Heart right ventricle (tissue), 16 donors: ENCODE results near the gene NRXN3. TPM values are rescaled to one million over a fixed set of nuclear protein-coding genes. Genes with fewer than 3 reads are reported as not detected.
A peak's percentile ranks its signal among the peaks of the same experiment; 100 is the strongest.

Experiments
- ATAC-seq, 8 donors: fragments of 200-7000 bp; cut with Tn5 transposase; one replicate each; pipeline ENCODE4 v1.9.1; 2020; ENCODE audit warnings: mild to moderate bottlenecking in 8 of 8, moderate library complexity in 8 of 8, moderate number of reproducible peaks in 1 of 8
- DNase-seq, 2 donors: peaks; one replicate each; pipeline ENCODE4 v3.0.0-alpha.2; 2020
- H3K27ac ChIP-seq, 10 donors: fragments of 200-600 bp; sonication (generic) in 2 of 10; one replicate each; pipeline versions ENCODE4 v1.5.0 to v1.8.0; 2020 to 2022; ENCODE audit warnings: mild to moderate bottlenecking in 3 of 10
- H3K27me3 ChIP-seq, 7 donors: fragments of 200-600 bp; one replicate each; pipeline ENCODE4 v1.8.0; 2021 to 2022; ENCODE audit warnings: mild to moderate bottlenecking in 2 of 7
- H3K36me3 ChIP-seq, 9 donors: fragments of 200-600 bp; sonication (generic) in 1 of 9; one replicate each; pipeline versions ENCODE4 v1.5.0 to v1.8.0; 2020 to 2022; ENCODE audit warnings: mild to moderate bottlenecking in 2 of 9
- H3K4me1 ChIP-seq, 9 donors: fragments of 200-600 bp; sonication (generic) in 1 of 9; one replicate each; pipeline versions ENCODE4 v1.5.0 to v1.8.0; 2020 to 2022; ENCODE audit warnings: mild to moderate bottlenecking in 4 of 9
- H3K4me3 ChIP-seq, 10 donors: fragments of 200-600 bp; sonication (generic) in 2 of 10; one replicate each; pipeline versions ENCODE4 v1.5.0 to v1.8.0; 2020 to 2022; ENCODE audit warnings: mild to moderate bottlenecking in 7 of 10, moderate library complexity in 2 of 10
- H3K9me3 ChIP-seq, 11 donors: fragments of 200-600 bp in 10 of 11; sonication (generic) in 2 of 11; one replicate each; pipeline versions ENCODE4 v1.5.0 to v1.8.0; 2013 to 2022; ENCODE audit warnings: mild to moderate bottlenecking in 2 of 11, control low read depth in 1 of 11, moderate library complexity in 1 of 11
- CTCF ChIP-seq, 9 donors: fragments of 200-600 bp; sonication (generic) in 2 of 9; IDR thresholded peaks; one replicate each; pipeline versions ENCODE4 v1.5.0 to v1.8.0; 2021 to 2022; ENCODE audit warnings: antibody characterized with exemption in 9 of 9, mild to moderate bottlenecking in 5 of 9, moderate library complexity in 1 of 9
- WGBS, 2 donors: extraction: QIAGEN DNeasy Blood & Tissue Kit; methylation state at CpG; one replicate each; pipeline ENCODE4 v1.1.7; 2013; ENCODE audit warnings: inconsistent platforms in 1 of 2; 5-methylcytosine and 5-hydroxymethylcytosine counted together
- intact Hi-C, 10 donors: fragments of 100-400 bp; cut with DNase I; formaldehyde crosslinking; loops; one replicate each; pipeline versions ENCODE4 v1.11.1 to v1.14.2; 2022
- polyA plus RNA-seq, 2 donors: library from polyadenylated mRNA; stranded (reverse); fragments of 200-250 nt; gene quantifications; one replicate each; pipeline ENCODE4 v1.2.3, GENCODE V29; 2013
- total RNA-seq, 10 donors: library from RNA; stranded (reverse); fragmentation: NEBNext Ultra II Directional in 3 of 10; extraction: Animal tissue kit (Norgen Biotek cat#: 25700) in 3 of 10; gene quantifications; one replicate each; pipeline versions ENCODE4 v1.2.1 to v1.2.4, GENCODE V29; 2021 to 2023
- donor health status: Arrhythmogenic right ventricular cardiomyopathy.
- donor health status: ischemic (EF 13 %, LVEDD 7.1; RV severe dilation, severe dysfunction).
- donor health status: healthy with polysubstance abuse.
- donor health status: DM: no; HTN: yes; CAD: no.
- donor health status: DM: no; HTN: no; CAD: no.
- donor health status: ischemic (EF 25% LVEDD 6.9; RV normal size, moderate dysfunction).
- donor health status: ischemic (EF 25% LVEDD 5.7; RV mildly dilated, moderate dysfunction).
- donor health status: healthy.
- donor health status: DM: yes; HTN: yes; CAD: no.
- donor health status: Ischemic cardiomyopathy.
- donor health status: ischemic (EF 35%, LVEDD 5.7; RV mildly dilated, moderate dysfunction).
- donor health status: nonischemic (EF 11% LVEDD 7.7; RV severe dilation, severe dysfunction).
- donor health status: DM: yes; HTN: yes; CAD: no.
- donor health status: PGD.
- donor health status: ischemic (EF 29% LVEDD 5.4; RV normal size, mild dysfunction).
- donor health status: nonischemic (EF 23%, LVEDD 6.1; RV moderate dilation, normal function).

Gene NRXN3
- total and polyA plus RNA-seq, 12 donors, result 0.23 to 1.8 (median 0.87) TPM

GRCh38 chr14:78143489-78144145 lies 26.6 kb upstream of the NRXN3 start:
- no peak overlapping the region for H3K4me3 ChIP-seq
- no peak for TF ChIP-seq CTCF (IDR thresholded peaks at IDR 0.05)
- intact Hi-C loops, result no loop called here
- DNase-seq, result no peak
- no peak for ATAC-seq
- H3K27ac ChIP-seq, result no peak overlapping the region
- H3K9me3 ChIP-seq, result no peaks in the 10 kb centered on the region
- H3K4me1 ChIP-seq, result no peaks in the 10 kb centered on the region
- peaks cover 0 to 27% (median 5%) of the 10 kb centered on the region in 7 donors for H3K27me3 ChIP-seq
- no peaks in the 10 kb centered on the region for H3K36me3 ChIP-seq
- 66 to 71% methylated on average over 7 of the region's 7 CpGs for WGBS, 2 donors

DNA sequence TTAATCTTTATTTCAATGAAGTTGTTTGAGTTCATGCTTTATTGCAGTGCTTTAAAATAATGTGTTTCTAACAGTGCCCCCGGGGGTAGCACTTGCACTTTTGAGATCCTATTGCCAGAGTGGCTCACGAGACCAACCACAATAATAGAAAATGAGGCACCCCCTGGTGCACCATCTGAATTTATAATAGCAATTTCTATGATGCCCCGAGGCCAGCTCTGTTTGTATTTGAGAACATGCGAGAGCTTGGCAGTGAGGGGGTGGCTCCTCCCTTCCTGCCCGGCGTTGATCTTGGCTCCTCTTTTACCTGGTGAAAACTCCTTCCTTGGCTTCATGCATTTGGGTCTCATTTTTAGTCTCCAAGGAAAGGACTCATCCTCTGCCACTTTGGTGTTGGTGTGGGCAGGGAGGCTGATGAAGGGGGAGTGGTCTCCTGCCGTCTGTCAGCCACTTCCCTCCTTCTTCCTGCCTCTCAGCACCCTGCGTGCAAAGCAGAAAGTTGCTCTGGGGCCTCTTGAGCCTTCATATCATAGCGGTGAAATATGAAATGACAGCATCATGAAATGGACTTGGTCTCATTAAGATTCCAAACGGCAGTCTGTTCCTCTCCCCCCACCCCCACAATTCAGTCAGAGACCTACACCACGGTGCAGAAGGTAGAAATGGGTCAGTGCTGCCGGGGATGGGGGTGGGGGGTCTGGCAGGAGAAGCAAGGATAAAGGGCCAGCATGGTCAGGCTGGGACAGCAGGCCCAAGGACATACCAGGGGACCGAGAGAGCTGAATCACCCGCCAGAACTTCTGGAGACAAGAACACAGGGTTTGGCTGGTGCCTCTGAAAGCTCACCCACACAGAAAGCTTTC lies 17.7 kb upstream of the NRXN3 start:
- intact Hi-C loops, result loop anchor here in 5 of 10 donors (5.0 to 10.0 kb wide), 2 partner anchors 288 to 290 kb away; no protein-coding TSS in a partner anchor
- peak in 1 of 8 donors; percentile 37 for ATAC-seq

DNA sequence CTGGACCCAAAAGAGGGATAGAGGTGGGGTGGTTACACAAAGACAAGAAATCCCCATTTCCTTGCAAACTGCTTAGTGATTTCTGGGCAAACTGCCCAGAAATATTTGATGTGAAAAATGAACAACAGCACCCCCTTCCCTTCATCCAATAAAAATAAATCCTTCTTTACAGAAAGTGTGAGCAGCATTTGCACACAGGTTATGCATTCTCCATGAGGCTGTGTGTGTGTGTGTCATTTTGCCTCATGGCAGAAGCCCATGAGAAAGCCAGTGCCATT lies 17.2 kb upstream of the NRXN3 start:
- no peak overlapping the region for H3K4me3 ChIP-seq
- peak in 3 of 9 donors; percentile 5 to 21 (median 9) for TF ChIP-seq CTCF (IDR thresholded peaks at IDR 0.05)
- intact Hi-C loops, result loop anchor here in 5 of 10 donors (5.0 to 10.0 kb wide), 2 partner anchors 288 to 291 kb away; no protein-coding TSS in a partner anchor
- H3K4me1 ChIP-seq, result no peaks in the 10 kb centered on the region
- peaks cover 0 to 23% (median 7%) of the 10 kb centered on the region in 7 donors for H3K27me3 ChIP-seq
- H3K27ac ChIP-seq, result no peak overlapping the region
- ATAC-seq, result no peak
- H3K9me3 ChIP-seq, result no peaks in the 10 kb centered on the region
- no peaks in the 10 kb centered on the region for H3K36me3 ChIP-seq
- DNase-seq, result no peak

More for the DNA sequence above, 17.7 kb upstream of the NRXN3 start:
- WGBS, 2 donors, result 45 to 46% methylated on average over 14 of the region's 14 CpGs
- H3K4me1 ChIP-seq, result no peaks in the 10 kb centered on the region
- TF ChIP-seq CTCF (IDR thresholded peaks at IDR 0.05), result no peak
- no peak overlapping the region for H3K4me3 ChIP-seq
- no peak overlapping the region for H3K27ac ChIP-seq
- H3K9me3 ChIP-seq, result no peaks in the 10 kb centered on the region
- H3K27me3 ChIP-seq, result peaks cover 0 to 29% (median 7%) of the 10 kb centered on the region in 7 donors
- DNase-seq, result no peak
- no peaks in the 10 kb centered on the region for H3K36me3 ChIP-seq

DNA sequence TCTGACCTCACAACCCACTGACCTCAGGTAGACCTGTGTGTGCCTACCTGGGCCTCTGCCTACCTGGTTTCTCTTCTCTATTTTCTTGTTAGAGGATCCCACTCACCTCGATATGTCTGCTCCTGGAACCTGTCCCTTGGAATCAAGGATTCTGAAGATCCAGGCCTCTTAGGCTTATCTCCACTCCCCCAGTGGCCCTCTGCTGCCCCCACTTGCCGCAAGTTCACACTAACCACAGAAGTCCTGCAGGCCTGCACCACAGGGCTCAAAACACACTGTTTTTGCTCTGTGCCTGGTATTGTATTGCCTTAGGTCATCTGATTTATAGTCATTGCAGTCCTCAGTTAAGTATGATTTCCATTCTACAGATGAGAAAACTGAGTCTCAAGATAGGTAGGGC lies 15.3 kb upstream of the NRXN3 start:
- Histone ChIP-seq H3K4me1 (no peaks in the 10 kb centered on the region), H3K27me3 (peaks cover 0 to 22% (median 7%) of the 10 kb centered on the region in 7 donors), H3K4me3 (no peak overlapping the region), H3K9me3 (no peaks in the 10 kb centered on the region), H3K36me3 (no peaks in the 10 kb centered on the region), H3K27ac (no peak overlapping the region)
- intact Hi-C loops, result loop anchor here in 5 of 10 donors (5.0 to 10.0 kb wide), 2 partner anchors 290 to 293 kb away; no protein-coding TSS in a partner anchor
- DNase-seq, result no peak
- WGBS, 2 donors, result 49 to 56% methylated on average over 2 of the region's 2 CpGs
- TF ChIP-seq CTCF (IDR thresholded peaks at IDR 0.05), result no peak
- ATAC-seq, result no peak
